Measurements from ENCODE around the gene ADARB2.

GRCh38 chr10:1776127-1776662 is 38.9 kb upstream of the ADARB2 start:
- TF ChIP-seq CTCF (IDR thresholded peaks at IDR 0.05; ENCODE audit: low read depth, low read length, poor library complexity, severe bottlenecking) (no peak), EZH2phosphoT487 (IDR thresholded peaks at IDR 0.05; ENCODE audit: borderline replicate concordance, low read length) (no peak)

Data from DOHH2 (cell line).